ENCODE results near the gene CDH16. TPM values are rescaled to one million over a fixed set of nuclear protein-coding genes. Genes with fewer than 3 reads are reported as not detected.

CDH16 gene
- total and polyA plus RNA-seq, 12 donors, result 0.15 to 0.59 (median 0.47) TPM; not detected in 7

- H3K4me1 ChIP-seq, result peaks cover 0 to 26% (median 16%) of the 10 kb centered on the region in 9 donors
- DNase-seq (no peak), ATAC-seq (peak; percentile 11 to 50 (median 26))
- H3K27me3 ChIP-seq, result peaks cover 0 to 50% (median 15%) of the 10 kb centered on the region in 7 donors
- H3K36me3 ChIP-seq, result peaks cover 0 to 10% (median 0%) of the 10 kb centered on the region in 9 donors
- peak overlapping the region in 1 of 10 donors; percentile 20 for H3K27ac ChIP-seq
- WGBS, 2 donors, result 2 to 5% methylated on average over 44 of the region's 44 CpGs
- intact Hi-C loops (cut with DNase I), result loop anchor here in 2 of 10 donors (5.0 kb wide), 1 partner anchor 51 kb away; no protein-coding TSS in a partner anchor
- TF ChIP-seq CTCF (IDR thresholded peaks at IDR 0.05), result no peak
- peak overlapping the region; percentile 16 to 74 (median 56) for H3K4me3 ChIP-seq
- H3K9me3 ChIP-seq, result peaks cover 0 to 6% (median 0%) of the 10 kb centered on the region in 11 donors
Observed at GRCh38 chr16:66948134-66948836, 29.6 kb upstream of the CDH16 start.

- peaks cover 0 to 18% (median 6%) of the 10 kb centered on the region in 9 donors for H3K36me3 ChIP-seq
- peak; percentile 74 to 80 for DNase-seq
- peaks cover 0 to 26% (median 16%) of the 10 kb centered on the region in 9 donors for H3K4me1 ChIP-seq
- 0% methylated on average over 21 to 22 of the region's 23 CpGs for WGBS, 2 donors
- H3K4me3 ChIP-seq, result peak overlapping the region; percentile 16 to 74 (median 56)
- peak; percentile 65 to 91 (median 90) for TF ChIP-seq CTCF (IDR thresholded peaks at IDR 0.05)
- intact Hi-C loops (cut with DNase I), result loop anchor here in 2 of 10 donors (5.0 kb wide), 1 partner anchor 50 kb away; no protein-coding TSS in a partner anchor
- peak overlapping the region in 1 of 10 donors; percentile 20 for H3K27ac ChIP-seq
- H3K9me3 ChIP-seq, result peaks cover 0 to 6% (median 0%) of the 10 kb centered on the region in 11 donors
- ATAC-seq, result peak; percentile 37 to 81 (median 76)
- H3K27me3 ChIP-seq, result peaks cover 0 to 43% (median 12%) of the 10 kb centered on the region in 7 donors
Observed at GRCh38 chr16:66947302-66948065, 28.8 kb upstream of the CDH16 start.

- no peak overlapping the region for H3K27ac ChIP-seq
- peak overlapping the region in 2 of 10 donors; percentile 59 to 74 for H3K4me3 ChIP-seq
- ATAC-seq (no peak), DNase-seq (no peak)
- WGBS, 2 donors, result 37 to 47% methylated on average over 5 of the region's 5 CpGs
- H3K9me3 ChIP-seq, result peaks cover 0 to 6% (median 0%) of the 10 kb centered on the region in 11 donors
- H3K27me3 ChIP-seq, result peaks cover 0 to 38% (median 12%) of the 10 kb centered on the region in 7 donors
- TF ChIP-seq CTCF (IDR thresholded peaks at IDR 0.05), result no peak
- H3K36me3 ChIP-seq, result peaks cover 0 to 24% (median 11%) of the 10 kb centered on the region in 9 donors
- peaks cover 0 to 26% (median 16%) of the 10 kb centered on the region in 9 donors for H3K4me1 ChIP-seq
- intact Hi-C loops (cut with DNase I), result loop anchor here in 2 of 10 donors (5.0 kb wide), 1 partner anchor 50 kb away; no protein-coding TSS in a partner anchor
Observed at GRCh38 chr16:66946974-66947301, 28.3 kb upstream of the CDH16 start.

- Histone ChIP-seq H3K4me1 (peaks cover 0 to 26% (median 16%) of the 10 kb centered on the region in 9 donors), H3K27me3 (peaks cover 0 to 34% (median 11%) of the 10 kb centered on the region in 7 donors), H3K9me3 (peaks cover 0 to 5% (median 0%) of the 10 kb centered on the region in 11 donors), H3K27ac (no peak overlapping the region), H3K4me3 (no peak overlapping the region), H3K36me3 (peaks cover 0 to 27% (median 15%) of the 10 kb centered on the region in 9 donors)
- DNase-seq (no peak), ATAC-seq (peak in 1 of 8 donors; percentile 14)
- no peak for TF ChIP-seq CTCF (IDR thresholded peaks at IDR 0.05)
- WGBS, 2 donors, result 73 to 78% methylated on average over 7 of the region's 7 CpGs
- intact Hi-C loops (cut with DNase I), result loop anchor here in 2 of 10 donors (5.0 kb wide), 1 partner anchor 49 kb away; no protein-coding TSS in a partner anchor
Observed at GRCh38 chr16:66946541-66946940, 27.9 kb upstream of the CDH16 start.
